GM10248 (cell line): ENCODE measurements around the gene AKNA.

Experiments used
- CTCF ChIA-PET: fragments of 300-600 bp; sonication (Branson Sonifier 250); formaldehyde crosslinking; extraction: SDS; loops from one replicate; lab custom pipeline; 2021; ENCODE audit warnings: antibody characterized with exemption; lab: Yijun Ruan, JAX
- POLR2A ChIA-PET: fragments of 350-650 bp; sonication (Branson Sonifier 250); formaldehyde crosslinking; extraction: SDS; loops from one replicate; lab custom pipeline; 2020; ENCODE audit warnings: antibody characterized with exemption; lab: Yijun Ruan, JAX
- DNase-seq: peaks from one replicate; pipeline ENCODE4 v3.0.0; 2012; ENCODE audit errors: extremely low spot score
- TF ChIP-seq, protein P1 (sequence below): IDR thresholded peaks from 2 replicates; pipeline ENCODE4 v1.5.1; 2012; ENCODE audit warnings: mild to moderate bottlenecking, low read depth; ENCODE audit errors: extremely low read depth, missing control alignments, control extremely low read depth

AKNA gene

DNA sequence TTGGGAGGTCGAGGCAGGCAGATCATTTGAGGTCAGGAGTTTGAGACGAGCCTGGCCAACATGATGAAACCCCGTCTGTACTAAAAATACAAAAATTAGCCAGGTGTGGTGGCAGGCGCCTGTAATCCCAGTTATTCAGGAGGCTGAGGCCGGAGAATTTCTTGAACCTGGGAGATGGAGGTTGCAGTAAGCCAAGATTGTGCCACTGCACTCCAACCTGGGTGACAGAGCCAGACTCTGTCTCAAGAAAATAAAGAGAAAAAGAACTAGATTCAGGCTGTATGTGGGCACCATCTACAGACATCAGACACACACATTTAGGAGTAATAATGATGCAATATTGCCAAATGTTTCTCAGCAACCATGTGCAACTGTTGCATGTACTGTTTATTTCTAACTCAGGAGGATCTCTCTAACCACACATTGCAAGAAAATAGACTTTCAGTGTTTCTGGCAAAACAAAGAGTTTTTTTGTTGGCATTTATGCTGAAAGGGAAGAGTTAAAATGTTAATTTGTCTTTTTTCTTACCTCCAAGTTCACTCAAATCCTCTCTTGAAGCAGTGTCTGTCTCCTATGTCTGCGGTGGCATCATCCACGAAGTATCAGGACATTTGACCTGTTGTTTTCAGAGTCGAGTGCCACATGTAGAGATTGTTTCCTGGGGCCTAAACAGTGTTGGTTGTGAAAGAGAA lies 70.0 kb downstream of the AKNA start:
- POLR2A ChIA-PET, result no interaction called here
- no peak for DNase-seq
- TF ChIP-seq, protein P1, sequence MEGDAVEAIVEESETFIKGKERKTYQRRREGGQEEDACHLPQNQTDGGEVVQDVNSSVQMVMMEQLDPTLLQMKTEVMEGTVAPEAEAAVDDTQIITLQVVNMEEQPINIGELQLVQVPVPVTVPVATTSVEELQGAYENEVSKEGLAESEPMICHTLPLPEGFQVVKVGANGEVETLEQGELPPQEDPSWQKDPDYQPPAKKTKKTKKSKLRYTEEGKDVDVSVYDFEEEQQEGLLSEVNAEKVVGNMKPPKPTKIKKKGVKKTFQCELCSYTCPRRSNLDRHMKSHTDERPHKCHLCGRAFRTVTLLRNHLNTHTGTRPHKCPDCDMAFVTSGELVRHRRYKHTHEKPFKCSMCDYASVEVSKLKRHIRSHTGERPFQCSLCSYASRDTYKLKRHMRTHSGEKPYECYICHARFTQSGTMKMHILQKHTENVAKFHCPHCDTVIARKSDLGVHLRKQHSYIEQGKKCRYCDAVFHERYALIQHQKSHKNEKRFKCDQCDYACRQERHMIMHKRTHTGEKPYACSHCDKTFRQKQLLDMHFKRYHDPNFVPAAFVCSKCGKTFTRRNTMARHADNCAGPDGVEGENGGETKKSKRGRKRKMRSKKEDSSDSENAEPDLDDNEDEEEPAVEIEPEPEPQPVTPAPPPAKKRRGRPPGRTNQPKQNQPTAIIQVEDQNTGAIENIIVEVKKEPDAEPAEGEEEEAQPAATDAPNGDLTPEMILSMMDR, result no peak
- CTCF ChIA-PET, result interaction anchor here (1.9 to 2.1 kb wide), 2 partner anchors 13 to 235 kb away, joined by 7 read pairs; no protein-coding TSS in a partner anchor

DNA sequence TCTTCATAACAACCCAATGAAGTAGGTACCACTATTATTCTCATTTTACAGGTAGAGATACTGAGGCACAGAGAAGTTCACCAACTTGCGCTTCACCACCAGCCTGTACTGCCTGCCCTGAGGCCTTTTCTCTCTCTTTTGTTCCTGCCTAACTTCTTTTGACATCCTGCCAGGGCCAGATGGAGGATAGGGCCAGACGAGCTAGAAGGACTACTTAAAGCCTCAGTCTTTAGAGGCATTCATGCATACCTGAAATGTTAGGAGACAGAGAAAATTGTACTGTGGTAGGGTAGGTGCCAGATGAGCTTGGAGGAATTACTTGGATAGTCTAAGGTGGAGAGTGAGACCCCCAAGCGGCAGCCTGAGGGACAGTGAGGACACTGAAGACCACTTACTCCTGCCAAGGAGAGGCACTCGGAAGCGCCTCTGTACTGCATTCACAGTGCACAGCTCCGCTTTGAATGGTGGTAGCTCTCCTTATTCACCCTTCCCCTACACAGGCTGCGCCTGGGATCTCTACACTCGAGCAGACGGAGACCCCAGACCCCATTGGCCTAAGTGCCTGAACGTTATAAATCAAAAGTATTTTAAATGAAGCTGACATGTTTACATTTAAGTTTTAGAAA lies 71.1 kb downstream of the AKNA start:
- TF ChIP-seq, protein P1, result no peak
- ChIA-PET CTCF (interaction anchor here (1.0 to 2.1 kb wide), 4 partner anchors 12 to 234 kb away, joined by 3 to 7 read pairs (median 6); no protein-coding TSS in a partner anchor), POLR2A (no interaction called here)
- no peak for DNase-seq

DNA sequence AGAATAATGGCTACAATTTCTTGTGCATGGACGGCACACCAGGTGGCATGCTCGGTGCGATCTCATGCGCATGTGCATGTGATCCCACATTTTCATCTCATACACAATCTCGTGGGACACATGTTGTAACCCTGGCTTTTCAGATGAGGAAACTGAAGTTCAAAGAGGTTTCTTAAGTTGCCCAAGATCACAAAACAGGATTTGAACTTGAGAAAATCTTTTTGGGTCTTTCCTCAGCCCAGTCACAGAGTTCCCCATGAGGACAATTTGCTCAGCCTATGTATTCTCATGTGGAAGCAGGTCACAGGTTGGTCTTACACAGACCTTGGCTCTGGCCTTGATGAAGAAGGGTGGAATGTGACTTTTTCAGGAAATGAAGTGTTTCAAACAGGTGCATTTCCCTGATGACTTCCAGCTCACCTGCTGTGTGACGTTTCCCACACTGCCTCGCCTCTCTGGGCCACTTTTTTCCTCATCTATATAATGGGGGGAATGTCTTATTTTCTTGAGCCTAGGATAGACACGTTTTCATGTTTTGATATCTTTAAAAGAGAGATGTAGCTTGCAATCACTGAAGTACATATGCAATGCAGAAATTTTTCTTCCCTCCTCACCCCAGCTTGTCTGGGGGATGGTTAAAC lies 71.9 kb downstream of the AKNA start:
- CTCF ChIA-PET, result interaction anchor here (1.0 to 2.1 kb wide), 4 partner anchors 11 to 233 kb away, joined by 3 to 7 read pairs (median 6); no protein-coding TSS in a partner anchor
- TF ChIP-seq, protein P1, result no peak
- DNase-seq, result no peak
- POLR2A ChIA-PET, result no interaction called here

DNA sequence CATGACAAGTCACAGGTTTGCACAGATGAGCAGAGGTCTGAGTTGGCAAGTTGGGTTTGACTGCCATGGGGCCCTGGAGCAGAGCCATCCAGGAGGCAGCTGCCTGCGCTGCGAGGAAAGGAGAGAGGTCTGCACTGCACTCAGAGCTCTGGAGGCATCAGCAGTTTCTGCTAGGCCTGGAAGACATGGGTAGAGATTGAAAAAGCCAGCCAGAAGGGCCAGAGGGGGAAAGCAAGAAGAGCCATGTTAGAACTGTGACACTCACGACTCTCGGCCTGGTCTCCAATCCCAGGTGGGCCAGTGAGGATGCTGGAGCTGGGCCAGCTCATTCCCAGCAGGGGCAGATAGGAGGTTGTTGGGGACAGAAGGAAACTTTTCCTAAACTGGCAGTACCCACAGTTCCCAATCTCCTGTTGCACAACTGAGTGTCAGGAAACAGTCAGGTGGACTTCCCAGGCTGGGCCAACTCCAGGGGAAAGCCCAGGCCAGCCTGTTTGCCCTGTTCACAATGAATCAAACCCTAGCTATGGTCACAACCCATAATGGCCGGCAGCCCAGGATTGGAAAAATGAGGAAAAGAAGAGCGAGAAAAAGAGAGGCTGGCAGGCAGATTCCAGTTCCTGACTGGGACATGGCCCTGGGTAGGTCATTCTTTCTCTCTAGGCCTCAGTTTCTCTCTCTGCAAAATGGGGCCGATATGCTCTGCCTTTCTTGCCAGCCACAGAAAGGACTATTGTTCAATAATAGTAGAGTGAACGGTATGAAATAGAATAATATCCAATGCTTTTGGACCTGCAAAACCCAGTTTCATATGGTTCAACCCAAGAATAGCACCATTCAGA lies 72.7 kb downstream of the AKNA start:
- DNase-seq, result no peak
- POLR2A ChIA-PET, result no interaction called here
- CTCF ChIA-PET, result interaction anchor here (1.6 kb wide), 1 partner anchor 10 kb away, joined by 5 read pairs; no protein-coding TSS in a partner anchor
- TF ChIP-seq, protein P1, result no peak

DNA sequence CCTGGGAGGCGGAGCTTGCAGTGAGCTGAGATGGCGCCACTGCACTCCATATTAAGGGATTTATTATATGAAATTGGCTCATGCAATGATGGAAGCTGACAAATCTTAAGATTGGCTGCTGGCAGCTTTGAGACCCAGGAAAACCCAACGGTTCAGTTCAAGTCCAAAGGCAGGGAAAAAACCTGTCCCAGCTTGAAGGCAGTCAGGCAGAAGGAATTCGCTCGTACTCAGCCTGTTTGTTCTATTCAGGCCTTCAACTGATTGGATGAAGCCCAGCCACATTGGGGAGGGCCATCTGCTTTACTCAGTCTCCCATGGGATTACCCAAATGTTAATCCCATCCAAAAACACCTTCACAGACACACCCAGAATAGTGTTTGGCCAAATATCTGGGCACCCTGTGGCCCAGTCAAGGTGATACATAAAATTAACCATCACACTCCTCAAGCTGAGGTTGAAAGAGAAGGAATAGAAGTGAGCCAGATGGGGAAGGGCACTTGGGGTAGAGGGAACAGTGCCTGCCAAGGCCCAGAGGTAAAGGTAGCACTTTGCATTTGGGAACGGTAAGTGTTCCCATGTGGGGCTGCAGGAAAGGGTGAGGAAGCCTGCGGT lies 73.4 kb downstream of the AKNA start:
- ChIA-PET CTCF (interaction anchor here (1.3 to 1.6 kb wide), 2 partner anchors 10 to 23 kb away, joined by 4 to 5 read pairs; no protein-coding TSS in a partner anchor), POLR2A (no interaction called here)
- TF ChIP-seq, protein P1, result no peak
- no peak for DNase-seq
